ENCODE data around the gene ARPC3. TPM values are rescaled to one million over a fixed set of nuclear protein-coding genes. Genes with fewer than 3 reads are reported as not detected.

The ARPC3 gene
- total and polyA plus RNA-seq, 9 of the 15 experiments (the other 6 are each of a cell fraction or from before 2014, with no cell fraction given), result 74.2 to 575 (median 345) TPM

DNA sequence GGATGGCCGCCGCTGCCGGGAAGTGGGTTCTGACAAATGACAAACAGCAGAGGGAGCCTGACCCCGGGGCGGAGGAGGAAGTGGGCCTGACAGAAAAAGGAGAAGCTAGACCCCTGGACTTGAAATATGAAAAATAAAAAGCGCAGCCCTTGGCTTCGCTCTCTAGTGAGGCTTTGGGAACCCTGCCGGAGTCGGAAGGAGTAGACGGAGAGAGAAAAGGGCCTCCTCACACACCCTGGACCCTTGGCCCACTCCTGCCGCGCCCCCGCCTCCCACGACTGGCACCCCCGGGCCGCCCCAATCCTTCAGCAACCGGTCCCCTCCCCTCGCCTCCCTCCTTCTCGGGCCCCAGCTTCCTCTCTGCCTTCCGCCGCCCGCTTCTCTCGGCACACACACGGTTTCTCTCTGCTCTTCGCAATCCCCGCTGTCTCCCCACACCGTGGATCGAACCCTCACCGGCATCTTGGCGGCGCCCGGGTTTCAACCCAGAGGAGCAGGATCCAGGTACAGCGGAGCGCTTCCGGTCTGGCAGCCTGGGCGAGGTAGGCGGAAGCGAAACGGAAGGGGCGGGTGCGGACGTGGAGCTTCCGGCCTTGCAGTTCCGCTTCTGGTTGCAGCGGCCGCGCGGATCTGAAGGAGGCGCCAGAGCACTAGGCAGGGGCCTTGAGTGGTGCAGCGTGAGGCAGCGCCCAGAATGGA is at the start of gene ARPC3 (continued):
- TF ChIP-seq, protein P1, sequence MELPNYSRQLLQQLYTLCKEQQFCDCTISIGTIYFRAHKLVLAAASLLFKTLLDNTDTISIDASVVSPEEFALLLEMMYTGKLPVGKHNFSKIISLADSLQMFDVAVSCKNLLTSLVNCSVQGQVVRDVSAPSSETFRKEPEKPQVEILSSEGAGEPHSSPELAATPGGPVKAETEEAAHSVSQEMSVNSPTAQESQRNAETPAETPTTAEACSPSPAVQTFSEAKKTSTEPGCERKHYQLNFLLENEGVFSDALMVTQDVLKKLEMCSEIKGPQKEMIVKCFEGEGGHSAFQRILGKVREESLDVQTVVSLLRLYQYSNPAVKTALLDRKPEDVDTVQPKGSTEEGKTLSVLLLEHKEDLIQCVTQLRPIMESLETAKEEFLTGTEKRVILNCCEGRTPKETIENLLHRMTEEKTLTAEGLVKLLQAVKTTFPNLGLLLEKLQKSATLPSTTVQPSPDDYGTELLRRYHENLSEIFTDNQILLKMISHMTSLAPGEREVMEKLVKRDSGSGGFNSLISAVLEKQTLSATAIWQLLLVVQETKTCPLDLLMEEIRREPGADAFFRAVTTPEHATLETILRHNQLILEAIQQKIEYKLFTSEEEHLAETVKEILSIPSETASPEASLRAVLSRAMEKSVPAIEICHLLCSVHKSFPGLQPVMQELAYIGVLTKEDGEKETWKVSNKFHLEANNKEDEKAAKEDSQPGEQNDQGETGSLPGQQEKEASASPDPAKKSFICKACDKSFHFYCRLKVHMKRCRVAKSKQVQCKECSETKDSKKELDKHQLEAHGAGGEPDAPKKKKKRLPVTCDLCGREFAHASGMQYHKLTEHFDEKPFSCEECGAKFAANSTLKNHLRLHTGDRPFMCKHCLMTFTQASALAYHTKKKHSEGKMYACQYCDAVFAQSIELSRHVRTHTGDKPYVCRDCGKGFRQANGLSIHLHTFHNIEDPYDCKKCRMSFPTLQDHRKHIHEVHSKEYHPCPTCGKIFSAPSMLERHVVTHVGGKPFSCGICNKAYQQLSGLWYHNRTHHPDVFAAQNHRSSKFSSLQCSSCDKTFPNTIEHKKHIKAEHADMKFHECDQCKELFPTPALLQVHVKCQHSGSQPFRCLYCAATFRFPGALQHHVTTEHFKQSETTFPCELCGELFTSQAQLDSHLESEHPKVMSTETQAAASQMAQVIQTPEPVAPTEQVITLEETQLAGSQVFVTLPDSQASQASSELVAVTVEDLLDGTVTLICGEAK (IDR thresholded peaks at IDR 0.05), result peak; percentile 97
- TF ChIP-seq, protein P1 (CRISPR knock-in tag; IDR thresholded peaks at IDR 0.05), result no peak
- TF ChIP-seq KDM2B (CRISPR knock-in tag; IDR thresholded peaks at IDR 0.05) (no peak), CTBP1 (IDR thresholded peaks at IDR 0.05; ENCODE audit: borderline replicate concordance) (peak; percentile 79; the same call in 1 of the 2 replicates), HNRNPL (IDR thresholded peaks at IDR 0.05; ENCODE audit: low read depth, low read length) (no peak), FOS (IDR thresholded peaks at IDR 0.05; ENCODE audit: extremely low read depth, insufficient read length) (no peak), BHLHE40 (IDR thresholded peaks at IDR 0.05; ENCODE audit: low read length) (no peak)
- TF ChIP-seq, protein P2, sequence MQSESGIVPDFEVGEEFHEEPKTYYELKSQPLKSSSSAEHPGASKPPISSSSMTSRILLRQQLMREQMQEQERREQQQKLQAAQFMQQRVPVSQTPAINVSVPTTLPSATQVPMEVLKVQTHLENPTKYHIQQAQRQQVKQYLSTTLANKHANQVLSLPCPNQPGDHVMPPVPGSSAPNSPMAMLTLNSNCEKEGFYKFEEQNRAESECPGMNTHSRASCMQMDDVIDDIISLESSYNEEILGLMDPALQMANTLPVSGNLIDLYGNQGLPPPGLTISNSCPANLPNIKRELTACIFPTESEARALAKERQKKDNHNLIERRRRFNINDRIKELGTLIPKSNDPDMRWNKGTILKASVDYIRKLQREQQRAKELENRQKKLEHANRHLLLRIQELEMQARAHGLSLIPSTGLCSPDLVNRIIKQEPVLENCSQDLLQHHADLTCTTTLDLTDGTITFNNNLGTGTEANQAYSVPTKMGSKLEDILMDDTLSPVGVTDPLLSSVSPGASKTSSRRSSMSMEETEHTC (IDR thresholded peaks at IDR 0.05), result no peak
- TF ChIP-seq, protein P3, sequence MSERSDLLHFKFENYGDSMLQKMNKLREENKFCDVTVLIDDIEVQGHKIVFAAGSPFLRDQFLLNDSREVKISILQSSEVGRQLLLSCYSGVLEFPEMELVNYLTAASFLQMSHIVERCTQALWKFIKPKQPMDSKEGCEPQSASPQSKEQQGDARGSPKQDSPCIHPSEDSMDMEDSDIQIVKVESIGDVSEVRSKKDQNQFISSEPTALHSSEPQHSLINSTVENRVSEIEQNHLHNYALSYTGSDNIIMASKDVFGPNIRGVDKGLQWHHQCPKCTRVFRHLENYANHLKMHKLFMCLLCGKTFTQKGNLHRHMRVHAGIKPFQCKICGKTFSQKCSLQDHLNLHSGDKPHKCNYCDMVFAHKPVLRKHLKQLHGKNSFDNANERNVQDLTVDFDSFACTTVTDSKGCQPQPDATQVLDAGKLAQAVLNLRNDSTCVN (CRISPR knock-in tag; IDR thresholded peaks at IDR 0.05), result peak; percentile 37; the same call in 1 of the 2 replicates
- TF ChIP-seq, protein P4, sequence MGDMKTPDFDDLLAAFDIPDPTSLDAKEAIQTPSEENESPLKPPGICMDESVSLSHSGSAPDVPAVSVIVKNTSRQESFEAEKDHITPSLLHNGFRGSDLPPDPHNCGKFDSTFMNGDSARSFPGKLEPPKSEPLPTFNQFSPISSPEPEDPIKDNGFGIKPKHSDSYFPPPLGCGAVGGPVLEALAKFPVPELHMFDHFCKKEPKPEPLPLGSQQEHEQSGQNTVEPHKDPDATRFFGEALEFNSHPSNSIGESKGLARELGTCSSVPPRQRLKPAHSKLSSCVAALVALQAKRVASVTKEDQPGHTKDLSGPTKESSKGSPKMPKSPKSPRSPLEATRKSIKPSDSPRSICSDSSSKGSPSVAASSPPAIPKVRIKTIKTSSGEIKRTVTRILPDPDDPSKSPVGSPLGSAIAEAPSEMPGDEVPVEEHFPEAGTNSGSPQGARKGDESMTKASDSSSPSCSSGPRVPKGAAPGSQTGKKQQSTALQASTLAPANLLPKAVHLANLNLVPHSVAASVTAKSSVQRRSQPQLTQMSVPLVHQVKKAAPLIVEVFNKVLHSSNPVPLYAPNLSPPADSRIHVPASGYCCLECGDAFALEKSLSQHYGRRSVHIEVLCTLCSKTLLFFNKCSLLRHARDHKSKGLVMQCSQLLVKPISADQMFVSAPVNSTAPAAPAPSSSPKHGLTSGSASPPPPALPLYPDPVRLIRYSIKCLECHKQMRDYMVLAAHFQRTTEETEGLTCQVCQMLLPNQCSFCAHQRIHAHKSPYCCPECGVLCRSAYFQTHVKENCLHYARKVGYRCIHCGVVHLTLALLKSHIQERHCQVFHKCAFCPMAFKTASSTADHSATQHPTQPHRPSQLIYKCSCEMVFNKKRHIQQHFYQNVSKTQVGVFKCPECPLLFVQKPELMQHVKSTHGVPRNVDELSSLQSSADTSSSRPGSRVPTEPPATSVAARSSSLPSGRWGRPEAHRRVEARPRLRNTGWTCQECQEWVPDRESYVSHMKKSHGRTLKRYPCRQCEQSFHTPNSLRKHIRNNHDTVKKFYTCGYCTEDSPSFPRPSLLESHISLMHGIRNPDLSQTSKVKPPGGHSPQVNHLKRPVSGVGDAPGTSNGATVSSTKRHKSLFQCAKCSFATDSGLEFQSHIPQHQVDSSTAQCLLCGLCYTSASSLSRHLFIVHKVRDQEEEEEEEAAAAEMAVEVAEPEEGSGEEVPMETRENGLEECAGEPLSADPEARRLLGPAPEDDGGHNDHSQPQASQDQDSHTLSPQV (IDR thresholded peaks at IDR 0.05), result no peak
